AG04449 (cell line): ENCODE measurements around the gene CIT.

Experiments used
- CTCF ChIA-PET: fragments of 350-600 bp; formaldehyde crosslinking; extraction: SDS; loops from one replicate; lab custom pipeline; 2021; ENCODE audit warnings: antibody characterized with exemption; lab: Yijun Ruan, JAX
- POLR2A ChIA-PET: fragments of 400-600, 350-600 bp; formaldehyde crosslinking; extraction: SDS; loops from one replicate; lab custom pipeline; 2020; ENCODE audit warnings: antibody characterized with exemption, inconsistent platforms; lab: Yijun Ruan, JAX
- DNase-seq: peaks from one replicate; pipeline ENCODE4 v3.0.0-alpha.2; 2010; ENCODE audit warnings: low read depth, low spot score
- H3K4me3 ChIP-seq: 2 replicates; pipeline ENCODE4 v1.5.1; 2011; ENCODE audit warnings: low read depth, mild to moderate bottlenecking, control low read depth, low read length
- TF ChIP-seq, protein P1 (sequence below): IDR thresholded peaks from one replicate; pipeline ENCODE4 v1.5.1; 2011; ENCODE audit warnings: mild to moderate bottlenecking, moderate library complexity, low read length, control low read depth, inconsistent platforms; ENCODE audit not compliant: insufficient read depth; ENCODE audit errors: missing control alignments

Gene CIT

DNA sequence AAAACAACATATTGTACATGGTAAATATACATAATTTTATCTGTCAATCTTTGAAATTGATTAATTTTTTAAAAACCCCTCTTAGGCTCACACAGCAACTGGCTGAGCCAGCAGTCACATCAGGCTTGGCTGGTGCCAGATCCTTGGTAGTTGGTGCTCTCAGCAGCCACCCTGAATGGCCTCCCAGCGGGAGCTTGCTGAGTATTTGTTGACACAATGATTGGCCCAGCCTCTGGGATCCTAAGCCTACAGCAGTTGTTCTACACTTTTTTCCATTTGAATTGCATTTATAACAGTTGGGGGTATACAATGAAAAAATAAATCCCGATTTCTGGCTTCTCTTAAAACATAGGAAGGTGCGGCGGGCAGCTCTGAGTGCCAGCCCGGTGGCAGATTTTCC is 198.0 kb downstream of the CIT start:
- TF ChIP-seq, protein P1, sequence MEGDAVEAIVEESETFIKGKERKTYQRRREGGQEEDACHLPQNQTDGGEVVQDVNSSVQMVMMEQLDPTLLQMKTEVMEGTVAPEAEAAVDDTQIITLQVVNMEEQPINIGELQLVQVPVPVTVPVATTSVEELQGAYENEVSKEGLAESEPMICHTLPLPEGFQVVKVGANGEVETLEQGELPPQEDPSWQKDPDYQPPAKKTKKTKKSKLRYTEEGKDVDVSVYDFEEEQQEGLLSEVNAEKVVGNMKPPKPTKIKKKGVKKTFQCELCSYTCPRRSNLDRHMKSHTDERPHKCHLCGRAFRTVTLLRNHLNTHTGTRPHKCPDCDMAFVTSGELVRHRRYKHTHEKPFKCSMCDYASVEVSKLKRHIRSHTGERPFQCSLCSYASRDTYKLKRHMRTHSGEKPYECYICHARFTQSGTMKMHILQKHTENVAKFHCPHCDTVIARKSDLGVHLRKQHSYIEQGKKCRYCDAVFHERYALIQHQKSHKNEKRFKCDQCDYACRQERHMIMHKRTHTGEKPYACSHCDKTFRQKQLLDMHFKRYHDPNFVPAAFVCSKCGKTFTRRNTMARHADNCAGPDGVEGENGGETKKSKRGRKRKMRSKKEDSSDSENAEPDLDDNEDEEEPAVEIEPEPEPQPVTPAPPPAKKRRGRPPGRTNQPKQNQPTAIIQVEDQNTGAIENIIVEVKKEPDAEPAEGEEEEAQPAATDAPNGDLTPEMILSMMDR: no peak
- DNase-seq: no peak
- ChIA-PET POLR2A (no interaction called here), CTCF (interaction anchor here (1.3 to 1.8 kb wide), 3 partner anchors 11 to 16 kb away, joined by 3 to 10 read pairs (median 5); partner anchors contain the start of gene PRKAB1)
- H3K4me3 ChIP-seq: no peak overlapping the region

DNA sequence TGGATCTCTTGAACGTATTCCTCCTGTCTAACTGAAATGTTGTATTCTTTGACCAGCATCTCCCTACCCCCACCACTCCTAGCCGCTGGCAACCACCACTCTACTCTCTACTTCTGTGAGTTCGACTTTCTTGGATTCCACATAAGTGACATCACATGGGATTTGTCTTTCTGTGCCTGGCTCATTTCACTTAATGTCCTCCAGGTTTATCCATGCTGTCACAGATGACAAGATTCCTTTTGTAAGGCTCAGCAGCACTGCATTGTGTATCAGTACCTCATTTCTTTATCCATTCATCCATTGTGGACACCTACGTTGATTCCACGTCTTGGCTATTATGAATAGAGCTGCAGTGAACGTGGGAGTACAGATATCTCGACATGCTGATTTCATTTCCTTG is 198.7 kb downstream of the CIT start:
- ChIA-PET POLR2A (no interaction called here), CTCF (interaction anchor here (1.3 to 1.8 kb wide), 3 partner anchors 11 to 17 kb away, joined by 3 to 10 read pairs (median 5); partner anchors contain the start of gene PRKAB1)
- no peak overlapping the region for H3K4me3 ChIP-seq
- TF ChIP-seq, protein P1: no peak
- DNase-seq: no peak

DNA sequence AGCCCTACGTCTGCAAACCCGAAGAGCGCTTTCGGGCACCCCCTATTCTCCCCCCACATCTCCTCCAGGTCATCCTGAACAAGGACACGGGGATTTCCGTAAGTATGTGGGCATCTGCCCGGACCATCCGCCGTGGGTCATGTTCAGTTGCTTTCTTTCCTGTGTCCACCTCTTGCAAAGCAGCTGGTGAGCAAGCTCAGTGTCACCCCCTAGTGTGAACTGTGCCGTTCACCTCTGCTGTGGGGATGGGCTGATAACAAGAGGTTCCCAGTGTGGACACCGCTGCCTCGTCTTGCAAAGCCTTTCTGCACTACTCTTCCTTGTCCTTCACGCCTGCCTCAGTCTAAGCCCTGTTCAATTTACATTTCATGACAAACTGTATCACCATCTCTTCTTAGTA is 200.5 kb downstream of the CIT start:
- ChIA-PET CTCF (interaction anchor here (0.6 to 1.5 kb wide), 2 partner anchors 8 to 1294 kb away, joined by 3 to 8 read pairs; partner anchors contain the start of gene PRKAB1), POLR2A (no interaction called here)
- no peak for DNase-seq
- TF ChIP-seq, protein P1: no peak
- no peak overlapping the region for H3K4me3 ChIP-seq

DNA sequence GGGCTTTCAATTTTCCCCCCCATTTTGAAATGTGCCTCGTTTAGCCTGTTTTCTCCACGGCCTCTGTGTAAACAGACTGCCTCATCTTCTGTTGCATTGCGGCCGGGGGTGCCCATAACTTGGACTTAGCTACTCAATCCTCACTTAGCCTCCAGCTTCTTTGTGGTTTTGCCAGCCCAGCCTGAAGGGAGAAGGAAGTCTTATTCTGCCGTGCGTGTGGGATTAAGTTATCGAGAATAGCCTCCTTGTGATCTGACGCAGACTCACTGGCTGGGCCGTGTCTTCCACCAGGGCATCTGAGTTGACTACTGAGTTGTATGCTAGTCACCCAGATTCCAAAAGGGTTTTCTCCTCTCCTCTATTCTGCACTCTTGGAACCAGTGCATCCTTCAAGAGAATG is 201.1 kb downstream of the CIT start:
- DNase-seq: no peak
- TF ChIP-seq, protein P1: no peak
- ChIA-PET CTCF (interaction anchor here (0.6 to 1.4 kb wide), 2 partner anchors 17 to 1294 kb away, joined by 3 read pairs; no protein-coding TSS in a partner anchor), POLR2A (no interaction called here)
- H3K4me3 ChIP-seq: no peak overlapping the region

DNA sequence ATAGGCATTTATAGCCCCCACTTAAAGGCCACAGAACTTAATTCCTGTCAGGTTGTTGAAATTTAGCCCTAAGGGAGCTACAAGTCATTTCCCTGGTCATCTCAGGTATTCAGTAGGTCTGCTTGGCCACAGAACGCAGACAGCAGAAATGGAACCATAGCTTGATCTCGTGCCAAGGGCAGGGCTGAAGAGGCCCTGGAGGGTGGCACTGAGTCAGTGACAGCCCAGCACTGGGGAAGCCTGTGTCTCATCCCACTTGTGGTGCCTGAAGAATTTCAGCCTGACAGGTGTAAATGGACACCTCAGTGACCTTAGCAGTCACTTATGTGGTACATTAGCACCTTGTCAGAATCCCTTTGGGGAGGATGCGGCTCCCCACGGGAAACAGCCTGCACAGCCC is 202.6 kb downstream of the CIT start:
- ChIA-PET POLR2A (no interaction called here), CTCF (interaction anchor here (1.4 kb wide), 1 partner anchor 15 kb away, joined by 3 read pairs; no protein-coding TSS in a partner anchor)
- H3K4me3 ChIP-seq: no peak overlapping the region
- DNase-seq: no peak
- TF ChIP-seq, protein P1: no peak

DNA sequence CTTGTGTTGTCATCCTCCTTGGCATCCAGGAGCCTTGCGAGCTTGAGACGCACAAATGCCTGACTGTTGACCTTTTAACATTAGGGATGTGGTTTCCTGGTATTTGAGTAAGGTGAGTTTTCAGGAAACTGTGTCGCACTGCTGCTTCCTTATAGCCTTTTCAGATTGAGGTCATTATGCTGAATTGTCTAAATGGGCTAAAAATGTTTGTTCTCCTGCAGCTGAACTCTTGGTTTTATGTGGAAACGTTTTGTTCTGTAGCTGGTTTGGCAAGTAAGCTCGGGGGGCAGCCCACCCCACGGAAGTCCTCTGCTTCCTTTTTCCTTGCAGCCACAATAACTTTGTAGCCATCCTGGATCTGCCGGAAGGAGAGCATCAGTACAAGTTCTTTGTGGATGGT is 203.5 kb downstream of the CIT start:
- ChIA-PET CTCF (interaction anchor here (1.1 to 1.2 kb wide), 2 partner anchors 16 to 108 kb away, joined by 3 to 4 read pairs; no protein-coding TSS in a partner anchor), POLR2A (no interaction called here)
- TF ChIP-seq, protein P1: no peak
- H3K4me3 ChIP-seq: no peak overlapping the region
- DNase-seq: no peak
